Hematopoietic multipotent progenitor cell (in vitro differentiated cells): ENCODE data around the gene PNLIP. TPM values are rescaled to one million over a fixed set of nuclear protein-coding genes. Genes with fewer than 3 reads are reported as not detected.
A peak's percentile ranks its signal among the peaks of the same experiment; 100 is the strongest.

Experiments
- DNase-seq, 3 donors: peaks; one replicate each; pipeline ENCODE4 v3.0.0-alpha.2; 2011 to 2015; ENCODE audit warnings: low read depth in 2 of 3, low spot score in 2 of 3
- total RNA-seq: library from RNA; depleted of rRNA; stranded (reverse); fragments of >200 nt; gene quantifications from one replicate; pipeline ENCODE4 v1.2.3, GENCODE V29; 2012

PNLIP gene
- total RNA-seq, result not detected

GRCh38 chr10:116545756-116546155, at the start of gene PNLIP:
TSS of gene PNLIP (plus strand) at chr10:116545931. CDS start at chr10:116546093, 162 bp downstream.
- DNase-seq, result no peak

- no peak for DNase-seq
Measured at GRCh38 chr10:116504786-116505185, 40.9 kb upstream of the PNLIP start.

- DNase-seq, result no peak
Measured at GRCh38 chr10:116510565-116510964, 35.2 kb upstream of the PNLIP start.

DNA sequence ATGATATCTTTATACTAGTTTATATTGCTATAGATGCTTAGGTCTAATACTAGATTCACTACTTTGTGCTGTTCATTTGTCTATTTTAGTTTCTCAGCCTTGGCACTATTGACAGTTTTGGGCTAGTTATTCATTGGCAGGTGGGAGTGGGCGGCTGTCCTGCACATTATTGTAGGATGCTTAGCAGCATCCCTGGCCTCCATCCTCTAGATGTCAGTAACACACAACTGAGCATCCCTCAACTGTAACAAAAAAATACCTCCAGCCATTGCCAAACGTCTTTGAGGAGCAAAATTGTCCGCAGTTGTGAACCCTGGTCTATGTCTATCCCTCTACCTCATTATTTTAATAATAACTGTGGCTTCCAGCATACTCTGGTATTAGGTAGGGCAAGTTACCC, 34.4 kb upstream of the PNLIP start:
- no peak for DNase-seq

GRCh38 chr10:116521424-116522290, 24.1 kb upstream of the PNLIP start:
- peak in 2 of 3 donors; percentile 24 to 58 for DNase-seq

GRCh38 chr10:116522803-116523381, 22.8 kb upstream of the PNLIP start:
- DNase-seq, result no peak

DNA sequence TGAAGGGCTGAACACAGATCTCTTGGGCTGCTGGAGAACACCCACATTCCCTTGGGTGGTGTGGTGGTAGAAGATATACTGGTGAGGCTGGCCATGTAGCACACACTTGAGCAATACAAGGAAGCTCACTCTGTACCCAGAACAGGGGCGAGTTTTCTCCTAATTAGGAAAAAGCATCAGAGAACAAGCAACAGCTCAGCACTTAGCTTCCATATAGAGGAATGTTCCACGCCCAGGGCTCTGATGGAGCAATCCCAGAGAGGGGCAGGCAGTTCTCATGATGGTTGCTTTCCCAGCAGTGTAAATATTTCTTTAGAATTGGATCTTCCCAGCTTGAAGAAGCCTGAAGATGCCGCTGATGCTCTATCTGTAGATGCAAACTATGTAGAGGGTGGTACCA, 21.0 kb upstream of the PNLIP start:
- DNase-seq, result no peak

DNA sequence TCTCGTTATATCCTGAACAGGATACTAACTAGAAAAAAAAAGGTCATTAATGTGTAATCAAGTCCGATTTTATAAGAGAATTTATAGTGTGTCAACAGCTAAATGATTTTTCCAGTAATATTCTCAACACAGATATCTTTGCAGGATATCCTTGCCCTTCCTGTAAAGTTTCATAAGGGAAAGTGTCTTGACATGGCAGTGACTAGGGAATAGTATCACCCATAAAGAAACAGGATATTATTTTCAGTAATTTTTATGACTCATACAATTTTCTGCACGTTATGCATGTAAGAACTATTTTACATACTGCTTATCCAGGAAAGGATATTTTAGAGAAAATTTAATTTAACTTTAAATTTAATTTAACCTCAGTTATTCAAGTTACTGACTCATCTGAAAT, 19.5 kb upstream of the PNLIP start:
- DNase-seq, result no peak

DNA sequence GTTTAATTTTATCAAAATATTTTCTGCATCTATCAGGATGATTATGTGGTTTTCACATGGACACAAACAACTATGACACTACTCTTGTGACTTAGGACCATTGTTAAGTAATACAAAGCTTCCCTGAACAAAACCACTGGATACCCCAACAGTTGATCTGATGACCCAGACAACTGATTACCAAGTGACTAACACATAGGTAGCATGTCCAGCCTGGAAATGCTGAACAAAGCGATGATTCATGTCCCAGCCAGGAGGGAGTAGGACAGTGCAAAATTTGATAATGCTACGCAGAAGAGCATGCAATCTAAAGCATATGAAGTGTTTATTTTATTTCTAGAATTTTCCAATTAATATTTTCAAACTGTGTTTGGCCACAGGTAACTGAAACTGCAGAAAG, 8.9 kb upstream of the PNLIP start:
- DNase-seq, result no peak

DNA sequence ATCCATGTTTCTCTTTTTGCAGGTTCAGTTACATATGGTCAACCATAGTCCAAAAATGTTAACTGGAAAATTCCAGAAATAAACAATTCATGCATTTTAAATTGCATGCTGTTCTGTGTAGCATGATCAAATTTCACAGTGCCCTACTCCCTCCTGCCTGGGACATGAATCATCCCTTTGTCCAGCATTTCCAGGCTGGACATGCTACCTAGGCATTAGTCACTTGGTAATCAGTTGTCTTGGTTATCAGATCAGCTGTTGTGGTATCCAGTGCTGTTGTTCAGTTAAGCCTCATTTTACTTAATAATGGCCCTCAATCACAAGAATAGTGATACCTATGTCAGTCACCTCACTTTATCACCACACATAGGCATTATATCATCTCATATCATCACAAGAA, 7.3 kb upstream of the PNLIP start:
- no peak for DNase-seq

GRCh38 chr10:116538992-116539391, 6.7 kb upstream of the PNLIP start:
- DNase-seq, result no peak

DNA sequence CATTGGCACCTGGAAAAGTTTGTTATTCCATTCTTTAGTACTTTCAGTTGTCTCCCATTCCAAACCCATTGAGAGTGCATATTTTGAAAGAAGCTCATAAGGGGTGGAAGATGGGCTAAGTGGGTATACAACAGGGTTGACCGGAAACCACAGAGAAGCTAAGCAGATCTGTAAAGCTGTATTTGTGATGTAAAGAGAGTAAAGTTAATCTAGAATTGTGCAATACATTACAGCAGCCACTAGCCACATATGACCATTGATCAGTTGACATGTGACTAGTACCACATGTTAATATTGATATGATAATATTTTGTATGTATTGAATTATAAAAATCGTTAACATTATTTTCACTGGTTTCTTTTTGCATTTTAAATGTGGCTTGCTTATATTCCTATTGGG, 4.9 kb upstream of the PNLIP start:
- no peak for DNase-seq

DNA sequence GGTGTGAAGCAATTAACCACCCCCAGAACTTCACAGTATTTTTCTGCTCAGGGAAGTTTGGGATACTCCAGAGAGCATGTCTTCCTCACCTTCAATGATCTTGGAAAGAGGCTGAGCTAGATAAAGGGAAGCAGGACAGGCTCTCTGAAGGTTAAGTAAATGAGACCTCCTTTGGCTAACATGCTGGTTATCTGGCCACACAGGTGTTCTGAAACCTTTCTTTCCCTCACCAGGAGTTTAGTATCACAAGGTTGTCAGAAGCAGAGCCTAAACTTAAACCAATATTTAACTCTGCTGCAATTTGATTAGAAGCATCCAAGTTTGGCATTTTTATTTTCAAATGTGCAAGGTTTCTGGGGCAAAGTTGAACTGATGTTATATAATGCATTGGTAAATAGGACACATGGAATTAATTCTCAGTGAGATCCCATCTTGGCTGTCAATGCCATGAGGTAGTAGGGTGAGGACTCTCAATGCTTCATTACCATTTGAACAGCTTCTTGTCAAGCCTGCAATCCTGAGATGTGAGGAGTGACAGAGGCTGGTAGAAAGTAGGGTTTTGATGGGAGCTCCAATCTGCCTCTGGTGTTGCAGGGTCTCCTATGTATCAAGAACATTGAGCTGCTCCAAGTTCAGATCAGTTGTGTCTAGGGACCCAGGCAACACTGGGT, 3.6 kb upstream of the PNLIP start:
- no peak for DNase-seq

DNA sequence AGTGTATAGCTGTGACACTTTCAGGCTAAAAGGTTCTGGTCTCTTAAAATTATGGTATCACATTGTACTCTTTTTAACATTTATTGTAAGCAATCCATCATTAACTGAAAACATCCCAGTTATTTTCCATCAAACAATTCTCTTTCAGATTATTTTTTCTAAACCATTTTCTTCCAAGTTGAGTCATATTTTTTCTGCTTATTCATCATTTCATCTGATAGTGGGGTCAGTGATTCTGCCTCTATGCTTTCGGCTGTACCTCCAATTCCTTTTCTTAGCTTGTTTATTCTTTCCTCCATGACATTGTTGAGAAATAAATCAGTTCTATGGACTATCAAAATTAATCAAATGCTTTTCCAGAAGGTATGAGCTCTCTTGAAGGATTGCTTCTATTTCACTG, 609 bp upstream of the PNLIP start:
- DNase-seq, result no peak

GRCh38 chr10:116548301-116548700, 2.6 kb downstream of the PNLIP start:
- no peak for DNase-seq

GRCh38 chr10:116553378-116553980, 7.7 kb downstream of the PNLIP start:
- no peak for DNase-seq

GRCh38 chr10:116554628-116555027, 8.9 kb downstream of the PNLIP start:
- DNase-seq, result no peak

DNA sequence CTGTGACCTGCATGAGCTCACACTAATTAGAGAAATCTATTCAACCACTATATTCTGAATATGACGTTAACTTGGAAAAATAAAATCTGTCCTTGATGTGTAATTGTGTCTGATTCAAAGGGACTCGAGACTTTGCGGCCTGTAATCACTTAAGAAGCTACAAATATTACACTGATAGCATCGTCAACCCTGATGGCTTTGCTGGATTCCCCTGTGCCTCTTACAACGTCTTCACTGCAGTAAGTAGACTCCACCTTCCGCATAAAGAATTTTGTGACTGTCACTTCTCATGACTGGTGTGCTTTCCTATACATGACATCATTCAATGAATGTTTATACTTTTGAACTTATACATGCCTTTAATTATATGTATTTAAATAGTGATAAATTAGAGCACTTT, 10.1 kb downstream of the PNLIP start:
- no peak for DNase-seq

DNA sequence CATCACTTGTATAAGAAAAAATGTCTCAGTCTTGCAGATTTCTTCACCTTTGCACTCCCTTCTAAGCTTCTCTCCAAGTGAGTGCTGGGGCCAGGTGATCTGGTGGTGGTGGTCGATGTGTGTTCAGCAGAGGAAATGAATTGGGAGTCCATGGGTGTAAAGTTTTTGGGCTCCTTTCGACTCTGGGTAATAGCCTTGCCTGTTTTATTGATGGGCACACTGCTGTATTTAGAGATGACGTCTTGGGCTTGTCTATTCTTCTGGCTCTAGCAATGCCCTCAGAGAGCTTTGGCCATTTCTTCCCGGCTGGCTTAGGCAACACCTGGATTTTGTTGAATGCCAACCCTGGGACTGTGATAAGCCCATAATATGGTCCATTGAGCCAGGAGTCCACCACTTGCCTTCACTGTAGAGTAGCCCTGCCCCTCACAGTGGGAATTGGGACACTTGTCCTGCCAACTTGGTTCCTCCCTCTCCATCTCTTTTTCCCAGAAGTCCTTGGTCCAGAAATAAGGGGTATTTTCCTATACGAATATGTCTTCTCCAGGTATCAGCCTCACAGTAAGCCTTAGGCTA, 11.7 kb downstream of the PNLIP start:
- no peak for DNase-seq

GRCh38 chr10:116565534-116565933, 19.8 kb downstream of the PNLIP start:
- DNase-seq, result no peak

GRCh38 chr10:116566932-116567331, 21.2 kb downstream of the PNLIP start:
- DNase-seq, result no peak
